ENCODE data around the gene UBE2J1. TPM values are rescaled to one million over a fixed set of nuclear protein-coding genes. Genes with fewer than 3 reads are reported as not detected.

Gene UBE2J1
- total and polyA plus RNA-seq, 9 of the 15 experiments (the other 6 are each of a cell fraction or from before 2014, with no cell fraction given) = 11.6 to 32.6 (median 22.0) TPM

DNA sequence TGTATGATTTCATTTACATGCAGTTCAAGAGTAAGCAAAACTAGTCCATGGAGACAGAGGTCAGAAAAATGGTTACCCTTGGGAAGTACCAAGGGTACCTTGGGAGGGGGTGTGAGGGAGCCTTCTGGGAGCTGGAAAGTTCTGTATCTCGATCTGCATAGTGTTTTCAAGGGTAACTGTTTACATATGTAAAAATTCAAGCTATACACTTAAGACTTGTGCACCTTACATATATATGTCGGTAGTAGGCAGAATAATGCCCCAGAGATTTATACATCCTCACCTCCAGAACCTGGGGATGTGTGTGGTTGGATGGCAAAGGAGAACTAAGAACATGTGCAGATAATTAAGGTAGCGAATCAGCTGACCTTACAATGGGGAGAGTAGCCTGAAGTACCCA lies 68.4 kb downstream of the UBE2J1 start:
- Histone ChIP-seq H3K4me2 (ENCODE audit: insufficient read depth, low read length) (no peak overlapping the region), H3K27ac (ENCODE audit: extremely low read depth, low read depth, low read length) (no peak overlapping the region), H3K9me1 (ENCODE audit: control insufficient read depth, insufficient read depth, low read length) (no peaks in the 10 kb centered on the region), H2AFZ (ENCODE audit: low read depth, low read length) (no peak overlapping the region), H3K27me3 (ENCODE audit: control insufficient read depth in 2 of 2, insufficient read depth in 2 of 2, low read length in 2 of 2) (peaks cover 45 to 59% of the 10 kb centered on the region in 2 experiments), H3K4me1 (replicated peaks in 1 of 2; ENCODE audit: control insufficient read depth in 2 of 2, insufficient read depth in 2 of 2, low read length in 2 of 2) (no peaks in the 10 kb centered on the region), H4K20me1 (replicated peaks; ENCODE audit: control insufficient read depth, insufficient read depth, low read length) (0 out of 2 replicates have a peak, but pooled peaks cover 4% of the 10 kb centered on the region), H3K79me2 (ENCODE audit: control insufficient read depth, insufficient read depth, low read length) (no peaks in the 10 kb centered on the region), H3K4me3 (no peak overlapping the region), H3K36me3 (ENCODE audit: control insufficient read depth, insufficient read depth, low read length) (no peaks in the 10 kb centered on the region), H3K9ac (ENCODE audit: insufficient read depth in 1 of 2, low read depth in 2 of 2, low read length in 2 of 2) (no peak overlapping the region), H3K9me3 (replicated peaks; ENCODE audit: control insufficient read depth, insufficient read depth, low read depth, low read length) (no peaks in the 10 kb centered on the region)
- TF ChIP-seq, protein P1, sequence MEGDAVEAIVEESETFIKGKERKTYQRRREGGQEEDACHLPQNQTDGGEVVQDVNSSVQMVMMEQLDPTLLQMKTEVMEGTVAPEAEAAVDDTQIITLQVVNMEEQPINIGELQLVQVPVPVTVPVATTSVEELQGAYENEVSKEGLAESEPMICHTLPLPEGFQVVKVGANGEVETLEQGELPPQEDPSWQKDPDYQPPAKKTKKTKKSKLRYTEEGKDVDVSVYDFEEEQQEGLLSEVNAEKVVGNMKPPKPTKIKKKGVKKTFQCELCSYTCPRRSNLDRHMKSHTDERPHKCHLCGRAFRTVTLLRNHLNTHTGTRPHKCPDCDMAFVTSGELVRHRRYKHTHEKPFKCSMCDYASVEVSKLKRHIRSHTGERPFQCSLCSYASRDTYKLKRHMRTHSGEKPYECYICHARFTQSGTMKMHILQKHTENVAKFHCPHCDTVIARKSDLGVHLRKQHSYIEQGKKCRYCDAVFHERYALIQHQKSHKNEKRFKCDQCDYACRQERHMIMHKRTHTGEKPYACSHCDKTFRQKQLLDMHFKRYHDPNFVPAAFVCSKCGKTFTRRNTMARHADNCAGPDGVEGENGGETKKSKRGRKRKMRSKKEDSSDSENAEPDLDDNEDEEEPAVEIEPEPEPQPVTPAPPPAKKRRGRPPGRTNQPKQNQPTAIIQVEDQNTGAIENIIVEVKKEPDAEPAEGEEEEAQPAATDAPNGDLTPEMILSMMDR (IDR thresholded peaks at IDR 0.05 in 2 of 3, conservative IDR thresholded peaks at IDR 0.05 in 1 of 3; ENCODE audit: insufficient read depth in 2 of 3, low read depth in 1 of 3, low read length in 3 of 3) = no peak
- TF ChIP-seq, protein P2, sequence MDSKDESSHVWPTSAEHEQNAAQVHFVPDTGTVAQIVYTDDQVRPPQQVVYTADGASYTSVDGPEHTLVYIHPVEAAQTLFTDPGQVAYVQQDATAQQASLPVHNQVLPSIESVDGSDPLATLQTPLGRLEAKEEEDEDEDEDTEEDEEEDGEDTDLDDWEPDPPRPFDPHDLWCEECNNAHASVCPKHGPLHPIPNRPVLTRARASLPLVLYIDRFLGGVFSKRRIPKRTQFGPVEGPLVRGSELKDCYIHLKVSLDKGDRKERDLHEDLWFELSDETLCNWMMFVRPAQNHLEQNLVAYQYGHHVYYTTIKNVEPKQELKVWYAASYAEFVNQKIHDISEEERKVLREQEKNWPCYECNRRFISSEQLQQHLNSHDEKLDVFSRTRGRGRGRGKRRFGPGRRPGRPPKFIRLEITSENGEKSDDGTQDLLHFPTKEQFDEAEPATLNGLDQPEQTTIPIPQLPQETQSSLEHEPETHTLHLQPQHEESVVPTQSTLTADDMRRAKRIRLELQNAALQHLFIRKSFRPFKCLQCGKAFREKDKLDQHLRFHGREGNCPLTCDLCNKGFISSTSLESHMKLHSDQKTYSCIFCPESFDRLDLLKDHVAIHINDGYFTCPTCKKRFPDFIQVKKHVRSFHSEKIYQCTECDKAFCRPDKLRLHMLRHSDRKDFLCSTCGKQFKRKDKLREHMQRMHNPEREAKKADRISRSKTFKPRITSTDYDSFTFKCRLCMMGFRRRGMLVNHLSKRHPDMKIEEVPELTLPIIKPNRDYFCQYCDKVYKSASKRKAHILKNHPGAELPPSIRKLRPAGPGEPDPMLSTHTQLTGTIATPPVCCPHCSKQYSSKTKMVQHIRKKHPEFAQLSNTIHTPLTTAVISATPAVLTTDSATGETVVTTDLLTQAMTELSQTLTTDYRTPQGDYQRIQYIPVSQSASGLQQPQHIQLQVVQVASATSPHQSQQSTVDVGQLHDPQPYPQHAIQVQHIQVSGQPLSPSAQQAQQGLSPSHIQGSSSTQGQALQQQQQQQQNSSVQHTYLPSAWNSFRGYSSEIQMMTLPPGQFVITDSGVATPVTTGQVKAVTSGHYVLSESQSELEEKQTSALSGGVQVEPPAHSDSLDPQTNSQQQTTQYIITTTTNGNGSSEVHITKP (IDR thresholded peaks at IDR 0.05; ENCODE audit: partially characterized antibody) = peak; percentile 79
- no peak for TF ChIP-seq IRF2 (CRISPR knock-in tag; IDR thresholded peaks at IDR 0.05)
- no peak for TF ChIP-seq GATA2 (CRISPR knock-in tag; IDR thresholded peaks at IDR 0.05)
- TF ChIP-seq ZNF717 (CRISPR knock-in tag; IDR thresholded peaks at IDR 0.05) = no peak
- intact Hi-C loops (cut with micrococcal nuclease) (no loop called here), in situ Hi-C loops (cut with MboI) (no loop called here)
- DNase-seq (ENCODE audit: extremely low read depth in 1 of 4, low spot score in 3 of 4) = no peak
- no peak for FAIRE-seq
- no peak for ATAC-seq
- ChIA-PET CTCF (ENCODE audit: low intra/inter-chr PET ratio) (no interaction called here), POLR2A (no interaction called here)
- 0% methylated on average over 3 of the region's 3 CpGs for WGBS (ENCODE audit: insufficient coverage, low coverage, missing lambda C conversion rate)
- BruUV-seq (replicated peaks) = no TSS peak
